ENCODE data around the gene GSK3A.

DNA sequence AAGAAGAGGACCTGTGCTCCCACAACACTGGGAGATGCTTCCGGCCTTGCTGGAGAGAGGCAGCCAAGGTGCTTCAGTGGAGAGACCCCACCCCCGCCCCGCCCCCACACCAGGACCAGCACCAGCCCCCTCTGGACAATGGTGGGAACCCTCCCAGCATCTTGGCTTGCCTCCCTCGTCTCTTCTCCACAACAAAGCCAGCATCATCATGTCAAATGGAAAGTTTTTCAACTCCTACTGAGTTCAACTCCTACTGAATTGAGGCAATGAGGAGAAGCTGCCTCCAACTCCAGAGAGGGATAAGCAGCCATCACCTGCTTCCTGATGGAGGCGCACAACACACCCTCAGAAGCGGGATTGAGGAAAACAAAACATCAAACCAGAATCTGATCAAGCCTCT lies 37.7 kb downstream of the GSK3A start:
- TF ChIP-seq, protein P1, sequence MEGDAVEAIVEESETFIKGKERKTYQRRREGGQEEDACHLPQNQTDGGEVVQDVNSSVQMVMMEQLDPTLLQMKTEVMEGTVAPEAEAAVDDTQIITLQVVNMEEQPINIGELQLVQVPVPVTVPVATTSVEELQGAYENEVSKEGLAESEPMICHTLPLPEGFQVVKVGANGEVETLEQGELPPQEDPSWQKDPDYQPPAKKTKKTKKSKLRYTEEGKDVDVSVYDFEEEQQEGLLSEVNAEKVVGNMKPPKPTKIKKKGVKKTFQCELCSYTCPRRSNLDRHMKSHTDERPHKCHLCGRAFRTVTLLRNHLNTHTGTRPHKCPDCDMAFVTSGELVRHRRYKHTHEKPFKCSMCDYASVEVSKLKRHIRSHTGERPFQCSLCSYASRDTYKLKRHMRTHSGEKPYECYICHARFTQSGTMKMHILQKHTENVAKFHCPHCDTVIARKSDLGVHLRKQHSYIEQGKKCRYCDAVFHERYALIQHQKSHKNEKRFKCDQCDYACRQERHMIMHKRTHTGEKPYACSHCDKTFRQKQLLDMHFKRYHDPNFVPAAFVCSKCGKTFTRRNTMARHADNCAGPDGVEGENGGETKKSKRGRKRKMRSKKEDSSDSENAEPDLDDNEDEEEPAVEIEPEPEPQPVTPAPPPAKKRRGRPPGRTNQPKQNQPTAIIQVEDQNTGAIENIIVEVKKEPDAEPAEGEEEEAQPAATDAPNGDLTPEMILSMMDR (IDR thresholded peaks at IDR 0.05) = no peak
- no peak for TF ChIP-seq POLR2A (IDR thresholded peaks at IDR 0.05)

All from body of pancreas (tissue), 4 donors.